NT2/D1 (cell line): ENCODE results near the gene NKD1.

ENCODE experiments used
- DNase-seq: peaks from one replicate; pipeline ENCODE4 v3.0.0-alpha.2; 2011; ENCODE audit warnings: low read depth, low spot score
- H3K27me3 ChIP-seq: 2 replicates; pipeline ENCODE4 v1.6.0; 2011; ENCODE audit warnings: mild to moderate bottlenecking; ENCODE audit not compliant: insufficient read length, insufficient read depth
- H3K36me3 ChIP-seq: 2 replicates; pipeline ENCODE4 v1.6.1; 2011; ENCODE audit warnings: mild to moderate bottlenecking, low read length, mixed read lengths; ENCODE audit not compliant: insufficient read depth, insufficient read length
- H3K4me1 ChIP-seq: 2 replicates; pipeline ENCODE4 v1.5.1; 2011; ENCODE audit not compliant: insufficient read depth, insufficient read length
- H3K4me3 ChIP-seq: 2 replicates; pipeline ENCODE4 v1.5.1; 2011; ENCODE audit warnings: low read depth; ENCODE audit not compliant: insufficient read length
- H3K9ac ChIP-seq: 2 replicates; pipeline ENCODE4 v1.6.0; 2011; ENCODE audit warnings: low read depth; ENCODE audit not compliant: insufficient read length
- H3K9me3 ChIP-seq: 2 replicates; pipeline ENCODE4 v1.5.1; 2011; ENCODE audit warnings: mild to moderate bottlenecking, low read length; ENCODE audit not compliant: insufficient read depth
- SUZ12 ChIP-seq: IDR thresholded peaks from 2 replicates; pipeline ENCODE4 v1.6.1; 2011; ENCODE audit not compliant: insufficient read length, insufficient read depth; ENCODE audit errors: extremely low read depth
- YY1 ChIP-seq: IDR thresholded peaks from 2 replicates; pipeline ENCODE4 v1.6.1; 2011; ENCODE audit not compliant: insufficient read length, insufficient read depth
- ZNF274 ChIP-seq: IDR thresholded peaks from 2 replicates; pipeline ENCODE4 v1.6.1; 2011; ENCODE audit warnings: mild to moderate bottlenecking, low read depth, low read length

The NKD1 gene

DNA sequence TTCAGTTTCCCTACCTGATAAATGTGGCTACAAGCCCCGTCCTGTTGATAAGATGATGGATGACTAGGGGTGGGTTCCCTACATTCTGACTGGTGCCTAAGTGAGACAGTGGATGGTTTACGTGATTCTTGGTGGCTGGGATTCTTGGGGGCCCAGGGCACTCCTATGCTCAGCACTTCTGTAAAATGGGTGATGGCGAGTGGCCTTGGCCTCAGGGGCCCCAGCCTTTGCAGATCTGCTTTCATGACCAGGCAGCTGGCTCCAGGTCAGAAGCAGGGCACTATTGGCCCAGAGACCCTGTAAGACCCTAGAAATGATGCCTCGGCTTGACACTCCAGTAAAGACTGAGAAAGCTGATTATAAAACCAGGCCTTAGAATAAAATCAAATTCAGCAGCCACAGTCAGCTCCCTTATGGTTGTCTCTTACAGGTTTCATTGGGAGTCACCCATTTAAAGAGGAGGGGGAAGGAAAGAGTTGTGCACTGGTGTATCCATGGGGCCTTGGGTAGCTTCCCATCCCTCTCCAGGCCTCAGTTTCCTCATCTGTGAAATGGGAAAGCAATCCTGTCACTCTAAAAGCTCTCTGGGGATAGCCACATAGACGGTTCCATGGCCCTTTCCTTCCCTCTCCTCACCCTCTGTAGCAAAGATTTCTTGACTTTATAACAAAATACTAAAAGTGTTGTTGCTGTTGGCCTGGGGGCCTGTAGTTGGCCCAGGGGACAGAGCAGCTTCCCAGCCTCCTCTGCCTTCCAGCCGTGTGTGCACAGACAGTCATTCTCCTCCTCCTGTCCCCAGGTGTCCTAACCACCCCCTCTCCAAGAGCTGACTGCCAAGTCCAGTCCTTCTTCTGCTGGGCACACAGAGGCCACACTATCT is 131.7 kb downstream of the NKD1 start:
- Histone ChIP-seq H3K9me3 (no peaks in the 10 kb centered on the region), H3K4me3 (no peak overlapping the region), H3K27me3 (no peaks in the 10 kb centered on the region), H3K36me3 (no peaks in the 10 kb centered on the region), H3K9ac (no peak overlapping the region), H3K4me1 (no peaks in the 10 kb centered on the region)
- no peak for TF ChIP-seq ZNF274
- TF ChIP-seq SUZ12 = no peak
- TF ChIP-seq YY1 = no peak
- DNase-seq = no peak

DNA sequence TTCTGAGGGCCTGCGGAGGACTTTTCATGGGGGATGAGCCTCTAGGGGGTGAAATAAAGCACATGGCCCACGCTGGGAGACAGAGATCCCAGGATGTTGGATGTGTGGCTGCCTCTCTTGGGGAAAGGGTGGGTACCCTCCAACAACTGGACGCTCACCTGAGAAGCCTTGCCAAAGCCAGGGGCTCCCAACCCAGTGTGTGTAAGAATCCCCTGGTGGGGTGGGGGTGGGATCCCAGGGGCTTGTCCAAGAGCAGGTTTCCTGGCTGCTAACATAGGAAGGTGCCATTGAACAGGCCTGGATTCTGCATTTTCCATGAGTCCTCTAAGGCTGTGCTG is 132.3 kb downstream of the NKD1 start:
- Histone ChIP-seq H3K4me1 (no peaks in the 10 kb centered on the region), H3K36me3 (no peaks in the 10 kb centered on the region), H3K9ac (no peak overlapping the region), H3K27me3 (no peaks in the 10 kb centered on the region), H3K4me3 (no peak overlapping the region), H3K9me3 (no peaks in the 10 kb centered on the region)
- no peak for DNase-seq
- TF ChIP-seq ZNF274 = no peak
- TF ChIP-seq YY1 = no peak
- no peak for TF ChIP-seq SUZ12

DNA sequence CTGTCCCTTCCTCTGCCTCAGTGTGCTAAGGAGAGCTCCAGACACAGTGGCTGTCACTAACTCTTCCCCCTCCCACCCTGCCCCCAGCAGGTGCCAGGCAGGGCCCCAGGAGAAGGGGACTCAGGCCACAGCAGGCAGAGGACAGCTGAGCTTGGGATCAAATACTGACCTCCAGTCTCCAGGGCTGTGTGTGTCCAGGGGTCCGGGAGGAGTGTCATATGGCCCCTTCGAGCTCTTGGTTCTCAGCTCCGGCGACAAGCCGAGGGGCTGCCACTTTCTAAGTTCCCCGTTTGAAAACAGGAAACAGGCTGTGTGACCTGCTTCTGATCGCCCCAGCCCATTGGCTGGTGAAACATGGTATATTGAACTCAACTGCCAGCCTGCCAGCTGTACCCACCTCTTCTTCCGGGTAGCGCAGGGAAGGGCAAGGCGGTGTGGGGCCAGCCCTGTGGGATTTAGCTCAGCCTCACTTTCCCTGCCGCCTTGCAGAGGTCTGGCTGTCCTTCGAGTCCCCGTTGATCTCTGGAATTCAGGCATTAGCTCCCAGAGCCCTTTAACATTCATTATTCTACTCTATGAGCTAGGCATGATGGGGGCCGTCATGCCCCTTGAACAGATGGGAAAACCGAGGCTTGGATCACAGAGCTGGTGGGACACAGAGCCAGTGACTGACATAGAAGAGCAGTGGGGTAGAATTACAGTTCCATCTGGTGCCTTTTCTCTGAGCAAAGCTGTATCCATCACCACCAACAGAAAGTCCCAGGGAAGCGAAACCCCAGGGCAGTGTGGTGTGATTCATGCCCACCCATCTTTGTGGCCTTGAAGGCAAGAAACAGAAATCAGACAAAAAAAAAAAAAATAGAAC is 133.1 kb downstream of the NKD1 start, which contains the start of gene SNX20:
Gene SNX20, minus strand, starts transcription at position 292 of the 865 bp plus-strand sequence. CDS start 3,786 bp downstream, outside the sequence.
- TF ChIP-seq ZNF274 = no peak
- Histone ChIP-seq H3K27me3 (no peaks in the 10 kb centered on the region), H3K36me3 (no peaks in the 10 kb centered on the region), H3K4me1 (no peaks in the 10 kb centered on the region), H3K9me3 (no peaks in the 10 kb centered on the region), H3K4me3 (no peak within 1 kb of the TSS), H3K9ac (no peak within 1 kb of the TSS)
- DNase-seq = no peak

DNA sequence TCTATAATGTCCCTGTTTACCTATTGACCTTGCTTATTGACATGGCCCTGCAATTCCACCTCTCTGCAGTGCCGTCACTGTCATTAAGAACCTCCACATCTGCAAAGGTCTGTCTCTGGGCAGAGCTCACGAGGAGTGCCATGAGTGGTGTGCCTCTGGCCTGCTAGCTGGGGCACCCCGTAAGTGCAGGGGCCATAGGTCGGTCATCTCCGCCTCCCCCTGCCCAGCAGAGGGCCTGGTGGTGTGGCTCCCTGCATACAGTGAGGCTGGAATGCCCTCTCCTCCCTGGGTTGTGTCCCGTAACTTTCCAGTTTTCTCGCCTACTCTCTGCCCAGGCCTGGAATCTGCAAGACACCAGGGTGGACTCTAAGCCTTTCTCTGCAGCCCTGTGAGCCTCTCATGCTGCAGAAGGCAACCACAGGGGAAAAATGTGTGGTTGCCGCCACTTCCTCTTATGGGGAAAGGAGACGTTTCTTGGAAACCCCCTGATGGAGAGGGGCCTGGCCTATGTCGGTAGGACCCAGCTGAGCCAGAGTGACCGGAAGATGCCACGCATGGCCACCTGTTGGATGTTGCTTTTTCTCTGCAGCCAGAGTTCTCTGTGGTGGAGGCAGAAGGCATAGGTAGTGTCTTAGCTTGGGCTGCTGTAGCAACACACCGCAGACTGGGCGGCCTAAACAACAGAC is 135.6 kb downstream of the NKD1 start:
- H3K36me3 ChIP-seq = no peaks in the 10 kb centered on the region
- H3K4me3 ChIP-seq = no peak overlapping the region
- TF ChIP-seq SUZ12 (no peak), ZNF274 (no peak), YY1 (no peak)
- no peaks in the 10 kb centered on the region for H3K27me3 ChIP-seq
- no peaks in the 10 kb centered on the region for H3K4me1 ChIP-seq
- no peak overlapping the region for H3K9ac ChIP-seq
- H3K9me3 ChIP-seq = no peaks in the 10 kb centered on the region
- no peak for DNase-seq

DNA sequence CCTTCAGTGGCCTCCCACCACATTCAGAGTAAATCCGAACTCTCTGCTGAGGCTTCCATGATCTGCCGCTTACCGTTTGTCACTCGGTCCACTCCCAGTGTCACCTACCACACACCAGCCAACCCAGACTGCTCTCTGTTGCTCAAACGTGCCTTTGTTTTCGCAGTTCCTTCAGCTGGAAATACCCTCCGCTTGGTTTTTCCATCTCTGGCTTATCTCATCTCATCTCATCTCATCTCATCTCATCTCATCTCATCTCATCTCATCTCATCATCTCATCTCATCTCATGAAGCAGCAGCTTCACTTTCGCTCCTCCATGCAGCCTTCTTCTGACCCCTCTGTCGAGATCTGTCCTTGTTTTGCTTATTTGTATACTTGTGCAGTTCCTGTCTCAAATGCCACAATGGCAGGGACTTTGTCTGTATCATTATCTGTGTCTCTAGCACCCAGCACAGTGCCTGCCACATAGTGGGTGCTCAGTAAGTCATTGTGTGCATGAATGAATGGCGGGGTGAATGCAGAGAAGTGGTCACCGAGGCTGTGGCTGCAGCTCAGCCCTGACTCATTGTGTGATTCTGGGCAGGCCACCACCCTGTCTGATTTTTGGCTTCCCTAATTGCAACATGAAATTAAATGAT is 136.7 kb downstream of the NKD1 start:
- H3K4me1 ChIP-seq = no peaks in the 10 kb centered on the region
- no peak overlapping the region for H3K9ac ChIP-seq

GRCh38 chr16:50685462-50686063 is 137.4 kb downstream of the NKD1 start:
- H3K9me3 ChIP-seq = no peaks in the 10 kb centered on the region
- TF ChIP-seq YY1 = no peak
- no peak for TF ChIP-seq SUZ12
- no peak for TF ChIP-seq ZNF274
- no peaks in the 10 kb centered on the region for H3K4me1 ChIP-seq
- no peak overlapping the region for H3K9ac ChIP-seq
- no peaks in the 10 kb centered on the region for H3K36me3 ChIP-seq
- DNase-seq = no peak
- no peak overlapping the region for H3K4me3 ChIP-seq
- no peaks in the 10 kb centered on the region for H3K27me3 ChIP-seq

More for the DNA sequence above, 136.7 kb downstream of the NKD1 start:
- Histone ChIP-seq H3K4me3 (no peak overlapping the region), H3K27me3 (no peaks in the 10 kb centered on the region), H3K9me3 (no peaks in the 10 kb centered on the region), H3K36me3 (no peaks in the 10 kb centered on the region)
- TF ChIP-seq YY1 = no peak
- no peak for TF ChIP-seq SUZ12
- no peak for TF ChIP-seq ZNF274
- DNase-seq = no peak
